Aorta (tissue), 5 donors: ENCODE results near the gene DMAC2. TPM values are rescaled to one million over a fixed set of nuclear protein-coding genes. Genes with fewer than 3 reads are reported as not detected.
A peak's percentile ranks its signal among the peaks of the same experiment; 100 is the strongest.
"Not testable (repeated sequence)": the region's sequence is repeated elsewhere in the genome, so short reads cannot be mapped to it uniquely, and the experiment has no call there.

Experiments used
- ATAC-seq: fragments of 200-7000 bp; cut with Tn5 transposase; one replicate; pipeline ENCODE4 v1.9.1; 2022; ENCODE audit warnings: moderate library complexity; ENCODE audit not compliant: low FRiP score
- DNase-seq, 2 donors: peaks; one replicate each; pipeline ENCODE4 v3.0.0-alpha.2; 2020
- H3K27ac ChIP-seq, 2 donors: one replicate each; pipeline ENCODE4 v1.5.1; 2013; ENCODE audit warnings: low read length in 2 of 2, mild to moderate bottlenecking in 2 of 2, moderate library complexity in 2 of 2, control low read depth in 1 of 2, inconsistent platforms in 1 of 2, low read depth in 1 of 2
- H3K27me3 ChIP-seq, 2 donors: one replicate each; pipeline ENCODE4 v1.6.1; 2013; ENCODE audit warnings: control low read depth in 1 of 2, low read length in 1 of 2, mild to moderate bottlenecking in 1 of 2, moderate library complexity in 1 of 2; ENCODE audit not compliant: insufficient read depth in 2 of 2, control insufficient read depth in 1 of 2
- H3K36me3 ChIP-seq, 2 donors: one replicate each; pipeline ENCODE4 v1.6.1; 2013; ENCODE audit warnings: control low read depth in 1 of 2, low read length in 1 of 2, mild to moderate bottlenecking in 1 of 2; ENCODE audit not compliant: insufficient read depth in 2 of 2, control insufficient read depth in 1 of 2
- H3K4me1 ChIP-seq, 2 donors: one replicate each; pipeline ENCODE4 v1.6.1; 2013; ENCODE audit warnings: low read length in 2 of 2, control low read depth in 1 of 2, mild to moderate bottlenecking in 1 of 2, moderate library complexity in 1 of 2; ENCODE audit not compliant: insufficient read depth in 2 of 2, control insufficient read depth in 1 of 2
- H3K4me3 ChIP-seq, 2 donors: one replicate each; pipeline ENCODE4 v1.5.1; 2013; ENCODE audit warnings: low read length in 2 of 2, control low read depth in 1 of 2, mild to moderate bottlenecking in 1 of 2
- H3K9me3 ChIP-seq: one replicate; pipeline ENCODE4 v1.6.1; 2013; ENCODE audit warnings: mild to moderate bottlenecking, low read length; ENCODE audit not compliant: control insufficient read depth
- WGBS, 2 donors: extraction: QIAGEN DNeasy Blood & Tissue Kit; methylation state at CpG; one replicate each; pipeline ENCODE4 v1.1.7; 2013; 5-methylcytosine and 5-hydroxymethylcytosine counted together
- intact Hi-C, 2 donors: fragments of 100-400 bp; cut with DNase I; formaldehyde crosslinking; loops; one replicate each; pipeline versions ENCODE4 v1.14.2 to v1.15.0; 2022
- long read RNA-seq, 2 donors: library from polyadenylated mRNA; unstranded; transcript quantifications; one replicate each; pipeline ENCODE4 v2.0.0, GENCODE V29; 2020 to 2021
- polyA plus RNA-seq, 2 donors: library from polyadenylated mRNA; stranded (reverse); fragments of 200-250 nt; gene quantifications; one replicate each; pipeline ENCODE4 v1.2.3, GENCODE V29; 2013
- total RNA-seq, 2 donors: library from RNA; stranded (reverse); fragmentation: NEBNext Ultra II Directional; extraction: Animal tissue kit (Norgen Biotek cat#: 25700); gene quantifications; one replicate each; pipeline ENCODE4 v1.2.1, GENCODE V29; 2021
- donor health status: healthy with polysubstance abuse.
- donor health status: Bipolar disorder and iron deficiency.
- donor health status: DM: no; HTN: no; CAD: no.
- donor health status: DM: no; HTN: no; CAD: no.
- donor health status: DM: yes; HTN: yes; CAD: no.

DMAC2 gene
- total RNA-seq (10 to 100 TPM; 28.3 to 31.5 TPM), polyA plus RNA-seq (10 to 100 TPM; 32.0 to 41.6 TPM)
- long read RNA-seq, donor 1, transcript DMAC2-210 (5 exons, 1,622 nt) = minor isoform, 12 of 109 reads
- long read RNA-seq, donor 1, transcript DMAC2-208 (5 exons, 979 nt) = minor isoform, 6 of 109 reads
- long read RNA-seq, donor 1, transcript DMAC2-201 (6 exons, 1,692 nt) = major isoform, 63 of 109 reads
- long read RNA-seq, donor 1, partial matches to known transcripts = 14 of 109 reads
- long read RNA-seq, donor 1, other reads (novel, unspliced or antisense) = 12 of 109 reads
- long read RNA-seq, donor 2, transcript DMAC2-201 (6 exons, 1,692 nt) = major isoform, 7 of 13 reads
- long read RNA-seq, donor 2, partial matches to known transcripts = 2 of 13 reads
- long read RNA-seq, donor 2, other reads (novel, unspliced or antisense) = 1 of 13 reads

GRCh38 chr19:41439441-41440222 is at the start of gene DMAC2:
Gene DMAC2 (minus strand): TSS chr19:41439912. CDS start chr19:41439899, 13 bp downstream.
- Histone ChIP-seq H3K27me3 (no peaks in the 10 kb centered on the region), H3K4me1 (no peaks in the 10 kb centered on the region), H3K9me3 (no peaks in the 10 kb centered on the region), H3K27ac (peak within 1 kb of the TSS in 1 of 2 donors; percentile 99), H3K4me3 (peak within 1 kb of the TSS; percentile 43 to 45), H3K36me3 (no peaks in the 10 kb centered on the region)
- WGBS, 2 donors = 1% methylated on average over 40 of the region's 40 CpGs
- peak; percentile 98 for DNase-seq
- ATAC-seq = peak; percentile 98
- intact Hi-C loops = loop anchor here in 1 of 2 donors (5.0 kb wide), 1 partner anchor 42 kb away; the partner anchor contains the start of genes BCKDHA and EXOSC5

- H3K36me3 ChIP-seq, H3K27me3 ChIP-seq, intact Hi-C loops, DNase-seq, H3K9me3 ChIP-seq, H3K4me3 ChIP-seq, H3K4me1 ChIP-seq, H3K27ac ChIP-seq, ATAC-seq: not testable (repeated sequence)
- 80 to 85% methylated on average over 4 of the region's 4 CpGs for WGBS, 2 donors
Measured at GRCh38 chr19:41486953-41487352, 47.2 kb upstream of the DMAC2 start.

- no peak for ATAC-seq
- no peak overlapping the region for H3K27ac ChIP-seq
- H3K27me3 ChIP-seq = no peaks in the 10 kb centered on the region
- intact Hi-C loops = no loop called here
- no peaks in the 10 kb centered on the region for H3K36me3 ChIP-seq
- no peak for DNase-seq
- 76 to 77% methylated on average over 4 of the region's 4 CpGs for WGBS, 2 donors
- no peaks in the 10 kb centered on the region for H3K4me1 ChIP-seq
- H3K9me3 ChIP-seq = peaks cover 6% of the 10 kb centered on the region
- H3K4me3 ChIP-seq = no peak overlapping the region
Measured at GRCh38 chr19:41484822-41485221, 45.1 kb upstream of the DMAC2 start.

- no peak overlapping the region for H3K27ac ChIP-seq
- no peaks in the 10 kb centered on the region for H3K27me3 ChIP-seq
- H3K9me3 ChIP-seq = peaks cover 2% of the 10 kb centered on the region
- no peaks in the 10 kb centered on the region for H3K36me3 ChIP-seq
- 84 to 86% methylated on average over 12 of the region's 12 CpGs for WGBS, 2 donors
- intact Hi-C loops = no loop called here
- ATAC-seq (no peak), DNase-seq (no peak)
- H3K4me3 ChIP-seq = no peak overlapping the region
- H3K4me1 ChIP-seq = no peaks in the 10 kb centered on the region
Measured at GRCh38 chr19:41480336-41480735, 40.6 kb upstream of the DMAC2 start.

- Histone ChIP-seq H3K36me3 (no peaks in the 10 kb centered on the region), H3K9me3 (peaks cover 2% of the 10 kb centered on the region), H3K27me3 (no peaks in the 10 kb centered on the region), H3K4me1 (no peaks in the 10 kb centered on the region), H3K4me3 (no peak overlapping the region), H3K27ac (no peak overlapping the region)
- whole genome bisulfite sequencing, 2 donors = 71 to 77% methylated on average over 8 of the region's 8 CpGs
- intact Hi-C loops = no loop called here
- ATAC-seq (peak; percentile 58), DNase-seq (peak in 1 of 2 donors; percentile 77)
Measured at GRCh38 chr19:41479757-41480191, 40.1 kb upstream of the DMAC2 start.

GRCh38 chr19:41478875-41479756 is 39.4 kb upstream of the DMAC2 start:
- peaks cover 2% of the 10 kb centered on the region for H3K9me3 ChIP-seq
- H3K4me3 ChIP-seq = no peak overlapping the region
- 78 to 79% methylated on average over 15 of the region's 15 CpGs for WGBS, 2 donors
- DNase-seq (no peak), ATAC-seq (peak; percentile 42)
- H3K27me3 ChIP-seq = no peaks in the 10 kb centered on the region
- no peaks in the 10 kb centered on the region for H3K4me1 ChIP-seq
- H3K36me3 ChIP-seq = no peaks in the 10 kb centered on the region
- intact Hi-C loops = no loop called here
- no peak overlapping the region for H3K27ac ChIP-seq

- H3K27me3 ChIP-seq = no peaks in the 10 kb centered on the region
- peaks cover 2% of the 10 kb centered on the region for H3K9me3 ChIP-seq
- DNase-seq (peak in 1 of 2 donors; percentile 53), ATAC-seq (no peak)
- H3K4me3 ChIP-seq = no peak overlapping the region
- WGBS, 2 donors = 59% methylated on average over 8 of the region's 8 CpGs
- intact Hi-C loops = no loop called here
- no peaks in the 10 kb centered on the region for H3K36me3 ChIP-seq
- no peak overlapping the region for H3K27ac ChIP-seq
- H3K4me1 ChIP-seq = no peaks in the 10 kb centered on the region
Measured at GRCh38 chr19:41478171-41478570, 38.5 kb upstream of the DMAC2 start.

- no peak for ATAC-seq
- H3K9me3 ChIP-seq = no peaks in the 10 kb centered on the region
- no peaks in the 10 kb centered on the region for H3K36me3 ChIP-seq
- H3K4me1 ChIP-seq = no peaks in the 10 kb centered on the region
- H3K4me3 ChIP-seq = no peak overlapping the region
- intact Hi-C loops = no loop called here
- no peak for DNase-seq
- no peaks in the 10 kb centered on the region for H3K27me3 ChIP-seq
- no peak overlapping the region for H3K27ac ChIP-seq
Measured at GRCh38 chr19:41476583-41476982, 36.9 kb upstream of the DMAC2 start.
